ENCODE measurements around the gene MAN1C1. TPM values are rescaled to one million over a fixed set of nuclear protein-coding genes. Genes with fewer than 3 reads are reported as not detected.

MAN1C1 gene
- total and polyA plus RNA-seq, 2 donors (not counting 1 experiment from before 2014, with no cell fraction given): 17.7 to 51.4 TPM

DNA sequence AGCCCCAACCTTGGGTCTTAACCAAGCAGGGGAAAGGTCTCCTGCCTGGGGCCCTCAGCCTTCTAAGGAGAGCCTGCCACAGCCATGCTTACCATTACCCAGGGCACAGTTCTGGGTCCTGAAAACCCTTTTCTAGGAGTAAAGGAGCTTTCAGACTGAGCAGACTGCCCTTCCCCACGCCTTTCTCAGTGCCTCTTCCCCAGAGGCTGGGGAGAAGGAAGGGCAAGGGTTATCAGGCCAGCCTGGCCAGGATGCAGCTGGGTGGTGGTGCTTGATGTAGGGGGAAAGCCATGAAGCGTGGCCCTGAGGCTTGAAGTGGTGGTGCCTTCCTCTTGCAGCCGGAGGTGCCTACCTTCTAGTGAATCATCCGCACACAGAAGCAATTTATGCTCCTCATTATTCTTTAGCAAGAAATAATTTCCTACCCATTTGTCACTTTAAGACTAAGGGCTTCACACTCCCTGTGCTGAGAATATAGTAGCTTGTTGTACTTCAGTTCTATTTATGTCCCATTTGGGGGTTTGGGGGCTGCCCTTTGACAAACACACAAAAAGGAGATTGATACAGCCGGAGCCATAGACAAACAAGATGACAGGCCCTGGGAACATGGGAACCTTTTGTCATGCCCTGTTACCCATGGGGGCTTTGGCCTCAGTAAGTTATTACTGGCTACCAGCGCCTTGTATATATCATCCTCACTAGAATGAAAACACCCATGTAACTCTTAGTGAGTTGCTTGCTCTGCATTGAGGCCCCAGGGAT is 40.7 kb downstream of the MAN1C1 start:
- no peaks in the 10 kb centered on the region for H3K9me3 ChIP-seq (ENCODE audit: control insufficient read depth, insufficient read depth, low read depth, low read length)
- DNase-seq (ENCODE audit: low read depth in 2 of 2): no peak
- no peaks in the 10 kb centered on the region for H4K20me1 ChIP-seq (ENCODE audit: control insufficient read depth, extremely low read depth, insufficient read depth, low read length)
- H3K4me3 ChIP-seq (replicated peaks in 1 of 4; ENCODE audit: control extremely low read depth in 1 of 4, insufficient read depth in 1 of 4, low read depth in 3 of 4, low read length in 4 of 4): no peak overlapping the region
- H3K27ac ChIP-seq (ENCODE audit: insufficient read depth, low read length): no peak overlapping the region
- H3K4me2 ChIP-seq (ENCODE audit: extremely low read depth, insufficient read depth, low read length): no peak overlapping the region
- TF ChIP-seq, protein P1, sequence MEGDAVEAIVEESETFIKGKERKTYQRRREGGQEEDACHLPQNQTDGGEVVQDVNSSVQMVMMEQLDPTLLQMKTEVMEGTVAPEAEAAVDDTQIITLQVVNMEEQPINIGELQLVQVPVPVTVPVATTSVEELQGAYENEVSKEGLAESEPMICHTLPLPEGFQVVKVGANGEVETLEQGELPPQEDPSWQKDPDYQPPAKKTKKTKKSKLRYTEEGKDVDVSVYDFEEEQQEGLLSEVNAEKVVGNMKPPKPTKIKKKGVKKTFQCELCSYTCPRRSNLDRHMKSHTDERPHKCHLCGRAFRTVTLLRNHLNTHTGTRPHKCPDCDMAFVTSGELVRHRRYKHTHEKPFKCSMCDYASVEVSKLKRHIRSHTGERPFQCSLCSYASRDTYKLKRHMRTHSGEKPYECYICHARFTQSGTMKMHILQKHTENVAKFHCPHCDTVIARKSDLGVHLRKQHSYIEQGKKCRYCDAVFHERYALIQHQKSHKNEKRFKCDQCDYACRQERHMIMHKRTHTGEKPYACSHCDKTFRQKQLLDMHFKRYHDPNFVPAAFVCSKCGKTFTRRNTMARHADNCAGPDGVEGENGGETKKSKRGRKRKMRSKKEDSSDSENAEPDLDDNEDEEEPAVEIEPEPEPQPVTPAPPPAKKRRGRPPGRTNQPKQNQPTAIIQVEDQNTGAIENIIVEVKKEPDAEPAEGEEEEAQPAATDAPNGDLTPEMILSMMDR (conservative IDR thresholded peaks at IDR 0.05 in 1 of 2, IDR thresholded peaks at IDR 0.05 in 1 of 2; ENCODE audit: low read depth in 1 of 2, low read length in 2 of 2): no peak
- no peak for TF ChIP-seq EZH2 (IDR thresholded peaks at IDR 0.05; ENCODE audit: low read length, missing control alignments)
- H3K36me3 ChIP-seq (ENCODE audit: control insufficient read depth, insufficient read depth, low read length): no peaks in the 10 kb centered on the region
- H3K27me3 ChIP-seq (ENCODE audit: control insufficient read depth, insufficient read depth, low read length): no peaks in the 10 kb centered on the region
- no peak overlapping the region for H3K9ac ChIP-seq (ENCODE audit: insufficient read depth, low read length)
- no peaks in the 10 kb centered on the region for H3K4me1 ChIP-seq (ENCODE audit: control insufficient read depth, extremely low read depth, insufficient read depth, low read length)
- no peak overlapping the region for H2AFZ ChIP-seq (ENCODE audit: low read length)
- H3K79me2 ChIP-seq (ENCODE audit: control insufficient read depth, insufficient read depth, low read length): no peaks in the 10 kb centered on the region

DNA sequence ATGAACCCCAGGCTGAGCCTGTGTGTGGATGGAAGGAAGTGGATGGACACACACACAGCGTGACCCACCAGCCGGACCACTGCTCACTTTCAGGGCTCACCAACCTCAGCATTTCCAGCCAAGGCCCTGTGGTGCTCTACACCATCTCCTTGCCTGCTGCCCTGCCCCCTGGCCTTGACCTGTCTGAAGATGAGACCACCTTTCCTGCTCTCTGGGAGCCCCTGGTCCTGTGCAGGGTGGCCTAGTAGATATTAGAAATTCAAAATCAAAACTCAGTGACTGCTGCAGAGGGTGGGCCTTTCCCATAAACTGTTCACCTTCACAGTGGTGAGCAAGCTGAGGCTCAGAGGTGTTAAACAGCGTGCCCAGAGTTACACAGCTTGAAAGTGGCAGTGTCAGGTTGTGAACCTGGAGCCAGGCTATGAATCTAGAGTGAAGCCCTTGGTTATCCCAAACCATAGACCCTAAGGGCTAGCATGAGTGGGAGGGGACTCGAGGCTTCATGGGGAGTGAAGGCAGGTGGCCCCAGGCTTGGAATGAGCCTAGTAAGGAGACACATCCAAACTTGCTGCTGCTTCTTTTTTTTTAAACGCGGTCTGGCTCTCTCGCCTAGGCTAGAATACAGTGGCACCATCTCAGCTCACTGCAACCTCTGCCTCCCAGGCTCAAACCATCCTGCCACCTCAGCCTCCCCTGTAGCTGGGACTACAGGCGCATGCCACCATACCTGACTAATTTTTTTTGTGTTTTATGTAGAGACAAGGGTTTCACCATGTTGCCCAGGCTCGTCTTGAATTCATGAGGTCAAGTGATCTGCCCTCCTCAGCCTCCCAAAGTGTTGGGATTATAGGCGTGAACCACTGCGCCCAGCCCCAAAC is 41.5 kb downstream of the MAN1C1 start:
- no peaks in the 10 kb centered on the region for H3K9me3 ChIP-seq (ENCODE audit: control insufficient read depth, insufficient read depth, low read depth, low read length)
- H3K27ac ChIP-seq (ENCODE audit: insufficient read depth, low read length): no peak overlapping the region
- H3K4me1 ChIP-seq (ENCODE audit: control insufficient read depth, extremely low read depth, insufficient read depth, low read length): no peaks in the 10 kb centered on the region
- no peak overlapping the region for H3K4me3 ChIP-seq (replicated peaks in 1 of 4; ENCODE audit: control extremely low read depth in 1 of 4, insufficient read depth in 1 of 4, low read depth in 3 of 4, low read length in 4 of 4)
- H2AFZ ChIP-seq (ENCODE audit: low read length): no peak overlapping the region
- no peak for TF ChIP-seq EZH2 (IDR thresholded peaks at IDR 0.05; ENCODE audit: low read length, missing control alignments)
- TF ChIP-seq, protein P1 (conservative IDR thresholded peaks at IDR 0.05 in 1 of 2, IDR thresholded peaks at IDR 0.05 in 1 of 2; ENCODE audit: low read depth in 1 of 2, low read length in 2 of 2): no peak
- H4K20me1 ChIP-seq (ENCODE audit: control insufficient read depth, extremely low read depth, insufficient read depth, low read length): no peaks in the 10 kb centered on the region
- no peak overlapping the region for H3K9ac ChIP-seq (ENCODE audit: insufficient read depth, low read length)
- DNase-seq (ENCODE audit: low read depth in 2 of 2): no peak
- H3K36me3 ChIP-seq (ENCODE audit: control insufficient read depth, insufficient read depth, low read length): no peaks in the 10 kb centered on the region
- no peaks in the 10 kb centered on the region for H3K27me3 ChIP-seq (ENCODE audit: control insufficient read depth, insufficient read depth, low read length)
- no peaks in the 10 kb centered on the region for H3K79me2 ChIP-seq (ENCODE audit: control insufficient read depth, insufficient read depth, low read length)
- H3K4me2 ChIP-seq (ENCODE audit: extremely low read depth, insufficient read depth, low read length): no peak overlapping the region

DNA sequence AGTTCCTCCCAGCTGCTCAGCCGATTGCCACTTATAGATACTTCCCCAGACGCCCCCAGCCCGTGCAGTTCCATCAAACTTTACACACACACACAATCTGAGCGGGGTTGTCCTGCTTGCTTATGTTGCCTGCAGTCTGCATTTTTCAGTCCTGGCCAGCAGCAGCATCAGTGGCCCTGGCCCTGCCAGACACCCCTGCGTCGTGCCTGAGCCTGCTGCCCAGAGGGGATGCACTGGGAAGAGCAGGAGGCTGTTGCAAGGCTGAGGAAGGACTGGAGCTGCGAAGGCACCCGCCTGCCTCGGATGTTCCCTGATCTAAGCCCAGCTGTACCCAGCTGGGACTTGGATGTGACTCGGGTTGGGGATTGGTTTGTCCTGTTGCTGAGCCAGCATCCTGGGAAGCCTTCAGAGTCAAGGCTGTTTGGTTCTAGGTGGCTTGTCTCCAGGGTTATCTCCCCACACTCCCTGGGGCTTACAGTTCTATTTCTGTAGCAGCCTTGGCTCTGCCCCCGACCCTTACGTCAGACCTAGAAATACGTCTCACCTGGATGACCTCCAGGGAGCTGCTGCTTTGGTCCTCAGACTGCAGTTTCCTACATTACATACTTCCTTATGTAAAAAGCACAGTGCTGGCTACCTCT is 42.3 kb downstream of the MAN1C1 start:
- Histone ChIP-seq H3K27ac (ENCODE audit: insufficient read depth, low read length) (no peak overlapping the region), H3K9me3 (ENCODE audit: control insufficient read depth, insufficient read depth, low read depth, low read length) (no peaks in the 10 kb centered on the region), H2AFZ (ENCODE audit: low read length) (no peak overlapping the region), H3K27me3 (ENCODE audit: control insufficient read depth, insufficient read depth, low read length) (no peaks in the 10 kb centered on the region), H3K4me1 (ENCODE audit: control insufficient read depth, extremely low read depth, insufficient read depth, low read length) (no peaks in the 10 kb centered on the region), H3K79me2 (ENCODE audit: control insufficient read depth, insufficient read depth, low read length) (no peaks in the 10 kb centered on the region), H3K4me3 (replicated peaks in 1 of 4; ENCODE audit: control extremely low read depth in 1 of 4, insufficient read depth in 1 of 4, low read depth in 3 of 4, low read length in 4 of 4) (no peak overlapping the region), H3K9ac (ENCODE audit: insufficient read depth, low read length) (no peak overlapping the region), H3K36me3 (ENCODE audit: control insufficient read depth, insufficient read depth, low read length) (no peaks in the 10 kb centered on the region), H4K20me1 (ENCODE audit: control insufficient read depth, extremely low read depth, insufficient read depth, low read length) (no peaks in the 10 kb centered on the region), H3K4me2 (ENCODE audit: extremely low read depth, insufficient read depth, low read length) (no peak overlapping the region)
- DNase-seq (ENCODE audit: low read depth in 2 of 2): no peak
- no peak for TF ChIP-seq EZH2 (IDR thresholded peaks at IDR 0.05; ENCODE audit: low read length, missing control alignments)
- TF ChIP-seq, protein P1 (conservative IDR thresholded peaks at IDR 0.05 in 1 of 2, IDR thresholded peaks at IDR 0.05 in 1 of 2; ENCODE audit: low read depth in 1 of 2, low read length in 2 of 2): no peak

All from fibroblast of lung (primary cell).